ENCODE data around the gene ATRIP.
A peak's percentile ranks its signal among the peaks of the same experiment; 100 is the strongest.
"Not testable (repeated sequence)": the region's sequence is repeated elsewhere in the genome, so short reads cannot be mapped to it uniquely, and the experiment has no call there.

The ATRIP gene

DNA sequence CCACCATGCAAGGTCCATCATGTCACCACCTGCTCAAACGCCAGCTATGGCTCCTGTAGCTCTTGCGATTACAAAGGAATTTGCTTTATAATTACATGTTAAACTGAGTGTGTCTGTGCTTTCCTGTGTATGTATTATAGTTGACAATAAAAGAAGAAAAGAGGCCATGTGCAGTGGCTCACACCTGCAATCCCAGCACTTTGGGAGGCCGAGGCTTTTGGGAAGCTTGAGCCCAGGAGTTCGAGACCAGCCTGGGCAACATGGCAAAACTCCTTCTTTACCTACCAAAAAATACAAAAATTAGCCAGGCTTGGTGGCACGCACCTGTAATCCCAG, 27.0 kb downstream of the ATRIP start:
- TF ChIP-seq, protein P1, sequence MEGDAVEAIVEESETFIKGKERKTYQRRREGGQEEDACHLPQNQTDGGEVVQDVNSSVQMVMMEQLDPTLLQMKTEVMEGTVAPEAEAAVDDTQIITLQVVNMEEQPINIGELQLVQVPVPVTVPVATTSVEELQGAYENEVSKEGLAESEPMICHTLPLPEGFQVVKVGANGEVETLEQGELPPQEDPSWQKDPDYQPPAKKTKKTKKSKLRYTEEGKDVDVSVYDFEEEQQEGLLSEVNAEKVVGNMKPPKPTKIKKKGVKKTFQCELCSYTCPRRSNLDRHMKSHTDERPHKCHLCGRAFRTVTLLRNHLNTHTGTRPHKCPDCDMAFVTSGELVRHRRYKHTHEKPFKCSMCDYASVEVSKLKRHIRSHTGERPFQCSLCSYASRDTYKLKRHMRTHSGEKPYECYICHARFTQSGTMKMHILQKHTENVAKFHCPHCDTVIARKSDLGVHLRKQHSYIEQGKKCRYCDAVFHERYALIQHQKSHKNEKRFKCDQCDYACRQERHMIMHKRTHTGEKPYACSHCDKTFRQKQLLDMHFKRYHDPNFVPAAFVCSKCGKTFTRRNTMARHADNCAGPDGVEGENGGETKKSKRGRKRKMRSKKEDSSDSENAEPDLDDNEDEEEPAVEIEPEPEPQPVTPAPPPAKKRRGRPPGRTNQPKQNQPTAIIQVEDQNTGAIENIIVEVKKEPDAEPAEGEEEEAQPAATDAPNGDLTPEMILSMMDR (IDR thresholded peaks at IDR 0.05; ENCODE audit: insufficient read depth, low read depth, low read length, missing control alignments), result no peak
- H3K4me3 ChIP-seq (ENCODE audit: low read depth, low read length), result no peak overlapping the region
- DNase-seq (ENCODE audit: low read depth), result no peak

DNA sequence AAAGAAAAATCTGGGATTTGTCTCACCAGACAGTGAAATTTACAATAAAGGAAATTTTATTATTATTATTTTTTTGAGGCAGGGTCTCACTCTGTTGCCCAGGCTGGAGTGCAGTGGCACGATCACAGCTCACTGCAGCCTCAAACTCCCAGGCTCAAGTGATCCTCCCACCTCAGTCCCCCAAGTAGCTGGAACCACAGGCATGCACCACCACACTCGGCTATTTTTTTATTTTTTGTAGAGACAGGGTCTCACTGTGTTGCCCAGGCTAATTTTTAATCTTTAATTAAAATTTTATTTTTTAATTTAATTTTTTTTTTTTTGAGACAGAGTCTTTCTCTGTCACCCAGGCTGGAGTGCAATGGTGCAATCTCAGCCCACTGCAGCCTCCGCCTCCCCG, 27.5 kb downstream of the ATRIP start:
- DNase-seq (ENCODE audit: low read depth), result not testable (repeated sequence)

DNA sequence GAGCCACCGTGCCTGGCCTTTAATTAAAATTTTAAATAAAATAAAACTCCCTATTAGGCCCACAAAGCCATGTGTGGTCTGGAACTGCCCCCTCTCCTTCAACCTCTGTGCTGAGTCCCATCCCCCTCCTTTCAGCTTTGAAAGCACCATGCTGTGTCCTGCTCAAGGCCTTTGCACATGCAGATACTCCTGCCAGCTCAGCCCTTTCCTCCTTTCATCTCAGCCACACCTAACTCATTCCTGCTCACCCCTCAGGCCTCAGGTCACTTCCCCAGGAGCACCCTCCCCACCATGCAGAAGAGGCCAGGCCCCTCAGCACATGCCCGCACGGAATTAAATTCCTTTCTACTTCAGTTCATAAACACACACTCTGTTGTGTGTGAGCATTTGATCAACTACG, 28.1 kb downstream of the ATRIP start:
- no peak for DNase-seq (ENCODE audit: low read depth)
- H3K4me3 ChIP-seq (ENCODE audit: low read depth, low read length), result no peak overlapping the region
- TF ChIP-seq, protein P1 (IDR thresholded peaks at IDR 0.05; ENCODE audit: insufficient read depth, low read depth, low read length, missing control alignments), result no peak

More for the DNA sequence above, 27.5 kb downstream of the ATRIP start:
- not testable (repeated sequence) for H3K4me3 ChIP-seq (ENCODE audit: low read depth, low read length)

DNA sequence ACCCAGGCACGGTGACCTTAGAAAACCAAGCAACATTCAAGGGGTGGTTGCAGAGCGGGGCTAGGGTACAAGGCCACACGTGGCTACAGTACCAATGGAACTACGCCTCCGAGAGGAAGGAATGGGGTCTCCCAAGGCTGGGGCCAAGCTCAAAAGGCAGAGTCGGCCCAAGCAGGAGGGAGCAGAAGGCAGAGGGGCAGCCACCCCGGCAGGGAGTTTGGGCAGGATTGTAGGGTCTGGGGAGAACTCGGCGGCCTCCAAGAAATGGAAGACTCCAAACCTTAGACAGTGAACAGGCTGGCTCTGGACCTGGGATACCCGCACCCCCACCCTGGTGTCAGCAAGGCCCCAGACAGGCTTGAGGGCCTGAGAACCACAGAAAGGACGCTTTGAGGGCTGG, 28.7 kb downstream of the ATRIP start:
- TF ChIP-seq, protein P1 (IDR thresholded peaks at IDR 0.05; ENCODE audit: insufficient read depth, low read depth, low read length, missing control alignments), result no peak
- no peak for DNase-seq (ENCODE audit: low read depth)
- H3K4me3 ChIP-seq (ENCODE audit: low read depth, low read length), result no peak overlapping the region

DNA sequence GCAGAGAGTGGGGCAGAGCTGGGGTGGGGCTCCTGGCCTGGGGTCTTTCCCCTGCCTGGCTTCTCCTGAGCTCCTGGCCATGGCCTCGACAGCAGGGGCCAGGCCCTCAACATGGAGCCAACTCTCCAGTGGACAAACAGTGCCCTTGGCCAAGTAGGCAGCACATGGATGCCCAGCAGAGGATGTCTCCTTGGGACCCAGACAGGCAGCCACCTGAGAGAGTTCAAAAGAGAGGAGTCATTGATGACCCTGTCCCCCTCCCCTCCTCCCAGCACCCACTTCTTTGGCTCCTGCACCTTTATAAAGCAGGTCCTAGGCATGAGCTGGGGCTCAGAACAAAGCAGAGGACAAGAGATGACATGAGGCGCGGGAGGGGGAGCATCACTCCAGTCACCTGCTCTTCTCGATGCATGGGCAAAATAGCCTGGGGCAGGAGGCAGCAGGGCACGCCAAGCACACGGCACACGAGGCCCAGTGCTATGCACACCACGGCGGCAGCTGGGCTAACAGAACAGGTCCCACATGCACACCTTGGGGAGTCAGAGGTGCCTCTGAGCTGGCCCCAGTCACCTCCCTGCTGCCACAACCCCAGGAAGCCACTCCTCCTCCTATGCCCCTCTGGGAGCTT, 30.0 kb downstream of the ATRIP start:
- no peak overlapping the region for H3K4me3 ChIP-seq (ENCODE audit: low read depth, low read length)
- DNase-seq (ENCODE audit: low read depth), result no peak
- TF ChIP-seq, protein P1 (IDR thresholded peaks at IDR 0.05; ENCODE audit: insufficient read depth, low read depth, low read length, missing control alignments), result no peak

DNA sequence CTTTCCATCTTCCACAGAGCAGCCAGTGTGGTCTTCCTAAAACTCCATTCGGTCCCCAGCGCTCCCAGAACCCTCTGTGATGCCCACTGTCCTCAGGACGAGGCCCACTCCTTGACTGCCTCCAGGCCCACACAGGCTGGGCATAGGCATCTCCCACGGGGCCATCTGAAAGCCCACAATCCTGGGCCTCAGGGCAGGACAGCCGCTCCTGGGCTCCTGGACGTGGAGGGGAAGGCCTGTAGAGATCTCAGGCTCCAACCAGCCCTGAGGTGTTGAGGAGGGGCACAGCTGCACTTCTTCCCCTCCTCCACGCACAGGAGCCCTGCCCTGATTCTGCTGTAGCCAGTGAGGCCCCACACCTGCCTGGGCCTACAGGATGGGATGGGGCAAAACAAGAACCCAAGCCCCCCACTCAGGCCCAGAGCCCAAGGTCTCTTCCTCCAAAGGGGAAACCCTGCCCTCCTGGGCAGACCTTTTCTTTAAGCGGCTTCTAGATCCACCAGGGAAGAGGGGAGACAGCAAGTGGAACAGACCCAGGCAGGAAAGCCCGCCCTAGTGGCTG, 31.5 kb downstream of the ATRIP start:
- TF ChIP-seq, protein P1 (IDR thresholded peaks at IDR 0.05; ENCODE audit: insufficient read depth, low read depth, low read length, missing control alignments), result no peak
- no peak overlapping the region for H3K4me3 ChIP-seq (ENCODE audit: low read depth, low read length)
- DNase-seq (ENCODE audit: low read depth), result no peak

DNA sequence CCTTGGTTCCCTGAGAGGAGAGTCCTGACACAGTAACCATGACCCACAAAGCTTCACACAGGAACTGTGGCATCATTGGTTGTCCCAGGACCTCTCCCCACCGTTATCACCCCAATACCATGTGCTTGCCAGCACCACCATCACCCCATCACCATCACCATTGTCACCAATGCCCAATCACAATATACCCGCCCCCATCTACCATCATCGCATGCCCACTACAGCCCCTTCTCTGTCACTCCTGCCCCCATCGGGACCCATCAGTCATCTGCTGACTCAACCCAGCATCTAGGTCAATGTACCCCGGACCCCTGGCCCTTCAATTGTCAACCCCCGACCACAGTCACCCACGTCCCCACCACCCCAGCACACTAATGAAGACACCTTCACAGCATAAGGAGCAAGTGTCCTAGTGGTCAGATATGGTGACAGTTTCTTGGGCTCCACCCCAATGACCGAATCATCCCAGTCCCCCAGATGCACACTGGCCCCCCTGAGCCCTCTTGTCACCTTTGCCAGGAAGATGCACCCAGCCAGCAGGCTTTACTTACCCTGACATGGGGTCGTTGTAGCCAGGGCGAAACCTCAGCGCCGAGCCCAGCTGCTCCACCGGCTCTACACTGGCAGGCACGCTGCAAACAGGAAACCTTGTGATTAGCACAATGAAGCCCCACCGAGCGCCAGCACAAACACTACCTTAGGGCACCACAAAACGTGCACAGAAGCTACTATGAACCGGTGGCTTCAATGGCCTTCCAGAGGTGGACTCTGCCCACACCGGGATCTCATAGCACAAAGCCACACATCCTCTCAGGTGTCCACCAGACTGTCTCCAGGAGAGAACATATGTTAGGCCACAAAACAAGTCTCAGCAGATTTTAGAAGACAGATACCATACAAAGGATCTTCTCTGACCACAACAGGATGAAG, 32.4 kb downstream of the ATRIP start:
- peak overlapping the region; percentile 1 for H3K4me3 ChIP-seq (ENCODE audit: low read depth, low read length)
- peak; percentile 55 for DNase-seq (ENCODE audit: low read depth)
- TF ChIP-seq, protein P1 (IDR thresholded peaks at IDR 0.05; ENCODE audit: insufficient read depth, low read depth, low read length, missing control alignments), result no peak

DNA sequence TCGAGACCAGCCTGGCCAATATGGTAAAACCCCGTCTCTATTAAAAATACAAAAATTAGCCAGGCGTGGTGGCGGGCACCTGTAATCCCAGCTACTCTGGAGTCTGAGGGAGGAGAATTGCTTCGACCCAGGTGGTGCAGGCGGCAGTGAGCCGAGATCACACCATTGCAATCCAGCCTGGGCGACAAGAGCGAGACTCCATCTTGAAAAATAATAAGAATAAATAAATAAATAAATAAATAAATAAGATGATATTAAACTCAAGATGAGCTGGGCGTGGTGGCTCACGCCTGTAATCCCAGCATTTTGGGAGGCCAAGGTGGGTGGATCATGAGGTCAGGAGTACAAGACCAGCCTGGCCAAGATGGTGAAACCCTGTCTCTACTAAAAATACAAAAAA, 34.4 kb downstream of the ATRIP start:
- H3K4me3 ChIP-seq (ENCODE audit: low read depth, low read length); DNase-seq (ENCODE audit: low read depth): not testable (repeated sequence)

DNA sequence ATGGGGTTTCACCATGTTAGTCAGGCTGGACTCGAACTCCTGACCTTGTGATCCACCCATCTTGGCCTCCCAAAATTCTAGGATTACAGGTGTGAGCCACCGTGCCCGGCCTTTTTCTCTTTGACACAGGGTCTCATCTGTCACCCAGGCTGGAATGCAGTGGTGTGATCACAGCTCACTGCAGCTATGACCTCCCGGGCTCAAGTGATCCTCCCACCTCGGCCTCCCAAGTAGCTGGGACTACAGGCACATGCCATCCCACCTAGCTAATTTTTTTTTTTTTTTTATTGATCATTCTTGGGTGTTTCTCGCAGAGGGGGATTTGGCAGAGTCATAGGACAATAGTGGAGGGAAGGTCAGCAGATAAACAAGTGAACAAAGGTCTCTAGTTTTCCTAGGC, 36.3 kb downstream of the ATRIP start:
- DNase-seq (ENCODE audit: low read depth); H3K4me3 ChIP-seq (ENCODE audit: low read depth, low read length): not testable (repeated sequence)
